Fibroblast of skin of scalp (primary cell): ENCODE results near the gene EEFSEC.
A peak's percentile ranks its signal among the peaks of the same experiment; 100 is the strongest.

Source experiments
- DNase-seq: peaks from one replicate; pipeline ENCODE4 v3.0.0-alpha.2; 2013

EEFSEC gene

DNA sequence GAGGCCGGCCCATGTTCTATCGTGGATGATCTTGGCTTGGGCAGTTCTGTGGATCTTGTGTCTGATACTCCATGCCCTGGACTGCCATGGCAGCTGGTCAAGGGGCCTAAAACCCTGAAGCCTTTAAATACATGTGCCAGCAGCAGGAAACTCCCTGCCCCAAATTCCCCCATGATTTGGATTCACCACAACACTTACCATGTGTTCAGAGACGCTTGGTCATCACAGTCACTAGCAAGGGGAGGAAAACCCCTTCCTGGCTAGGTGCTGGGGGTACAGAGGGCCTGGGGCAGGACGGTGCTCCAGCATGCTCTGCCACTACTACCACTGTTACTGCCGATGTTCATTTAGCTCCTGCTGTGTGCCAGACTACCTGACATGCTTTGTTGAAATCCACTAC is 219.0 kb downstream of the EEFSEC start:
- DNase-seq, result no peak

DNA sequence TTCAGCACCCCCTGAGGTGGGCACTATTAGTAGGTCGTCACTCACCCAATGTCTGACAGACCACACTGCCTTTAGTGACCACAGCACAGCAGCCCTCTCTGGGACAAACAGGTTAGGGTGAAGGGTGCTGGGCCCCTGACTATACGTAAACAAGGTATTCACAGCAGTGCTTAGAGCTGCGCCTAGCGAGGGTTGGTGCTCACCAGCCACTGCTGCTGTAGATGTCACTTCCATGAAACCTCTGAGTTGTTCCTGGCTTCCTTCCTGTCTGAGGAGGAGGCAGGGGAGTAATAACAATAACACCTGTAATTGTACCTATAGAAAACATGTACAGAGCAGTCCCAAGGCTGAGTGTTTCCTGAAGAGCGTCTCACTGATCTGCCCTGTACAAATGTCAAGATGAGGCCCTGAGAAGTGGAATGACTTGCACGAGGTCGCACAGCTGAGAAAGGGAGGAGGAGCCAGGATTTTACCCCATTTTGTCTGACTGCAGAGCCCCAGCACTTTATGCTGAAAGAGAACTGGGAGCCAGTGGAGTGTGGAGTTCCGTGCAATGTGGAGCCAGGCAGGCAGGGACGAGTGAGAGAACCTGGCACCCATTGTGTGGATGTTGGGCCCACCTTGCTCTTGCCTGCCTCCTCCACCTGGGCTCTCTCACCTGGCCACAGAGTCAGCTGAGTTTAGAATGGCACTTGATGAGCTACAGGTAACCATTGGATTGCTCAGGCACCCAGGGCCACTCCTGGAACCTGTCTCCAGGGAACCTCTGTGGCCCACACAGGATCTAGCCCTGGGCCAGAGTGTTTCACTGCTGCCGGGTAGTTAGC is 219.6 kb downstream of the EEFSEC start:
- DNase-seq, result no peak

DNA sequence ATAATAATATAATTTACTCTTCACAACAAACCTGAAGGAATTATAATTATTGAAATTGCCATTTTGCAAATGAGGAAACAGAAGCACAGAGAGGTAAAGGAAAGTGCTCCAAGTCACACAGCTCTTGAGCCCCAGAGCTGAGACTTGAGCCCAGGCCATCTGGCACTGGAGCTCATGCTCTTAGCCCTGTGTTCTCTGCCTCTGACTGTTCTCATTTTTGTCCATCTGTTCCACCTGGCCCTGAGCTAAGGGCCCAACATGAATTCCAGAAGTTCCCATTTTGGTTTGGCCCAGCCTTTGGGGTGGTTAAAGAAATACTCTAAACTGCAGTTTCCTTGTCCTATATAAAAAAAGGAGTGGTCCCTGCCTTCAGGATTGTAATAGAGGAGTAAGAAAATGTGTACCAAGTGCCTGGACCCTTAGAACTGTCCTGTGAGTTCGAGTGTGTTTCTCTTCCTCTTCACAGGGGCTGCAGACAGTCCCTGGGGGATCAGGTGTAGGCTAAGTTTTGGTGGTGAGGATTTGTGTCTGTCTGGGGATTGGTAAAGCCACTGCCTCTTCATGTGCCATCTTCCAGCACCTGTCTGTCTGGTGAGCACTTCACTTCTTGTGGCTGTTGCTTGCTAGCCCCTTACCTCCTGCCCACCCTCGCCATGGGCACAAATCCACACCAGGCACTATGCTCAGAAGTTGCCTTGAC is 221.6 kb downstream of the EEFSEC start:
- no peak for DNase-seq

DNA sequence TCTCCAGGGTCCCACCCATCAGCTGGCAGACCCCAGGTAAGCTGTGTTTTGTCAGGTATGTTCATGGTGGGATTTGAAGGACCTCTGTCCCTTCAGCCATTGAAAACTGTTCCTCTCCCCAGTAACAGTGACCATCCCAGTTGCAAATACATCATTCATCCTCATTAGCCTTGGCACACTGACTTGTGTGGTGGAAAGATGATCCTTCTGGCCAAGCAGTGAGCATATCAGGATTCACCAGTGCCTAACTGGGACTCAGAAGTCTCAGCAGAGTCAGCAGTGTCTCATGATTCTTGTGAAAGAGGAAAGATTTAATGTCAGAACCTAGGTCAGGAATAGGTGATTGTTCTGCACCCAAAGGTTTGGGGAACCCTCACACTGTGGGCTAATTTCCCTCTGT is 223.2 kb downstream of the EEFSEC start:
- no peak for DNase-seq

DNA sequence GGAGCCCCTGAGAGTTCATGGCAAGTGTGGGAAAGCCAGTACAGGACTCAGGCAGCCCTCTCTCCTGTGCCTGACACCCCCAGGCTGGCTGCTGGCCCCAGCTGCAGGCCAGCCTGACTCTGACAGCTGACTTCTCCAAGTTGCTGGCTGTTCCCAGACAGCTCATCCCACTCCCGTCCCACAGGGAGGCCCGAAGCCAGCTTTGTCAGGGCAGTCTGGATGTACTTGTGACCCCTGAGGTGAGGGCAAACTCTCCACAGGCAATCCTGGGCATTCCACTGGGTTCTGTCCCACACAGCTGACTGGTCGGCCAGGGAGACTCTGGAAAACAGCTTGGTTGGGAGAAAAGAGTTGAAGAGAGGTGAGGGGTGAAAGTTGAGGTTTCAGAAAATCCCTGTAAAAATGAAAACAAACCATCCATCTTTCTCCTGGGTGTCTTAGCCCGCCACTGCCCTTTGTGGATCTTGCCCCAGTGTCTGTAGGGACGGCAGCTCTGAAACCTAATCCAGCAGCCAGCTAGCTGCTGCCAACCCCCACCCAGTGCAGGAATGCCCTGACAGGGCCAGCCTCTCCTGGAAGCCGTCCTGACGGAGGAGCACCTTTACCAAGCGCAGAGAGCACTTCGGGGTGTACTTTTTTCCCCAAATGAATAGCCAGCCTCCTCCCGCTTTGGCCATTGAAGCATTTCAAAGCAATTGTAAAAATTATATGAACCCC is 225.5 kb downstream of the EEFSEC start:
- DNase-seq, result peak; percentile 11

GRCh38 chr3:128379367-128380160 is 226.3 kb downstream of the EEFSEC start:
- DNase-seq, result no peak

DNA sequence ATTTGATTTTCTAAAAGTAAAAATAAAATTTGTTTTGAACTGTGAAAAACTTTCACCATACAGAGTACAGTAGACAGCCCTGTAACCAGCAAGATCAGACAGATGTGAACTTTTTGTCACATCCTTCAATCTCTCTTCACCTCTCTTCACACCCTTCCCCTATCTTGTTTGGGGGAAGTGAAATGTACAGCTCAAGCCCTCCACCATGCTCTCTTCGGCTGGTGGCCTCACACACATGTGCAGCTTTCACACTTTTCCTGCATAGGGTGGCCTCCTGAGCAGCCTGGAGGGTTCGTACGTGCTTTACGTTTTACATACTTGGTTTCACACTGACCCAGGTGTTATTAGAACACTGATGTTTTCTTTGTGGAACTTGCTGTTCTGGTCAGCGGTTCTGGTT is 227.0 kb downstream of the EEFSEC start:
- DNase-seq, result no peak

DNA sequence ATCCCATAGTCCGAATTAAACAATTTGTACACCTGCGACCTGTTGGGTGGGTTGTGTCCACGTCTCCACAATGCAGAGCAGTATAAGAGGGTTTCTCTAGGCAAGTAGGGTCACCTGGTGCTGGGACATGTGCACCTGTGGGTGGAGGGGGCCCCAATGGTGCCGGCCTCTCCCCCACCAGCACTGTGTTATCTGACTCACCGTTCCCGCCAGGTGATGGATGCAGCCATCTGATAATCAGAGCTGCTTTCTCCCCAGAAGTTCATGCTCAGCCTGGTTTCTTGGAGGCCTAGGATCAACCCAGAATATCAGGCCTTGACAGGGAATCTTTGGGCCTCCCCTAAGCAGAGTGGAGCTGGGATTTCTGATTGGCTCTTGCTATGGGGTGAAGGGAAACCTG is 227.4 kb downstream of the EEFSEC start:
- no peak for DNase-seq

- no peak for DNase-seq
Measured at GRCh38 chr3:128381609-128382008, 228.3 kb downstream of the EEFSEC start.

GRCh38 chr3:128382221-128382807 is 229.0 kb downstream of the EEFSEC start:
- DNase-seq, result no peak

- peak; percentile 57 for DNase-seq
Measured at GRCh38 chr3:128383316-128384235, 230.3 kb downstream of the EEFSEC start.

- no peak for DNase-seq
Measured at GRCh38 chr3:128385080-128385832, 232.0 kb downstream of the EEFSEC start.

DNA sequence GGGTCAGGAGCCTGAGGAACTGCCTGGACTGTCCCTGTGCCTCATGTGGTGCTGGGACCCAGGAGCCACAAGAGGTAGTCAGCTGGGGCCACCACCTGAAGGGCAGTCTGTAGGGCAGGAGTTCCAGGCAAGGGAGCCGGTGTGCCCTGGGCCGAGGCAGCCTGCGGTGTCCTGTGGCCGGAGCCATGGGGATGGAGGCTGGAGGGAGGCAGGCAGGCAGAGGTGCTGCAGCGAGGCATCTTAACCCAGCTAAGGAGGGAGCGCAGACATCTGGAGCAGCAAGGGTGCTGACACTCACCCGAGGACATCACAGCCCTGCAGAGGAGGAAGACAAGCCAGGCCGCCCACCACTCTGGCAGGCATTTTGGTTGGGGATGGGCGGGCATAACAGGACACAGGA is 235.7 kb downstream of the EEFSEC start:
- no peak for DNase-seq

DNA sequence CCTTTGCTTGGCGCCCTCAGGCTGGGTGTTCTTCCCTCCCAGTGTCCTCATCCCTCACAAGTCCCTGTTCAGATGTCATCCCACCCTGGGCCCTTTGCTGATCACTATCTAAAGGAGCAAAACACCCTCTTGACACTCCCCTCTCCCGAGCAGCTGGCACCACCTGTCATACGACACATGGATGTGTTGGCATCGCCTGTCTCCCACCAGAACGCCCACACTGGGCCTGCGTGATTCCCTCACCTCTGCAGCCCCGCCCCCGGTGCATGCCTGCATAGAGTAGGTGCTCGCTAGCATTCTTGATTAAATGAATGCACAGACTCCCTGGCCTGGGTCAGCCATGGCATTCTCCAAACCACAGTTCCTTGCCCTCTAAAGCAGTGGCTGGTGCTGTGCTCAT is 237.6 kb downstream of the EEFSEC start:
- no peak for DNase-seq

DNA sequence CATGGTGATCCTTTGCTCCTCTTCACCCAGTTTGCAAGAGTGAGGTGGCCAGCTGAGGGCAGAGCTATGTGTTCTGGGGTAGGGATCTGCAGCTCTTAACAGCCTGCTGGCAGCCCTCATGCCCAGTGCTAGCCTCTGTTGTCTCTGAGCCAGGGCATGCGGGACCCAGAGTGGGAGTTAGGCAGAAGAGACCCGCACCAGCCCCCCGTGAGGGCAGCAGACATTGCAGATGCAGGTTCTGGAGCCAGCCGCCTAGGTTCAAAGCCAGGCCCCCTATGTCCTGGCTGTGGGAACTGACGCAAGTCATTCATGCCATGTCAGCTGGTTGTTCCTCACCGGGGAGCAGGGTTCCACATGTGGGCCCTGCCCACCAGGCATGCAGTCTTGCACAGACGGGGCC is 238.7 kb downstream of the EEFSEC start:
- no peak for DNase-seq

DNA sequence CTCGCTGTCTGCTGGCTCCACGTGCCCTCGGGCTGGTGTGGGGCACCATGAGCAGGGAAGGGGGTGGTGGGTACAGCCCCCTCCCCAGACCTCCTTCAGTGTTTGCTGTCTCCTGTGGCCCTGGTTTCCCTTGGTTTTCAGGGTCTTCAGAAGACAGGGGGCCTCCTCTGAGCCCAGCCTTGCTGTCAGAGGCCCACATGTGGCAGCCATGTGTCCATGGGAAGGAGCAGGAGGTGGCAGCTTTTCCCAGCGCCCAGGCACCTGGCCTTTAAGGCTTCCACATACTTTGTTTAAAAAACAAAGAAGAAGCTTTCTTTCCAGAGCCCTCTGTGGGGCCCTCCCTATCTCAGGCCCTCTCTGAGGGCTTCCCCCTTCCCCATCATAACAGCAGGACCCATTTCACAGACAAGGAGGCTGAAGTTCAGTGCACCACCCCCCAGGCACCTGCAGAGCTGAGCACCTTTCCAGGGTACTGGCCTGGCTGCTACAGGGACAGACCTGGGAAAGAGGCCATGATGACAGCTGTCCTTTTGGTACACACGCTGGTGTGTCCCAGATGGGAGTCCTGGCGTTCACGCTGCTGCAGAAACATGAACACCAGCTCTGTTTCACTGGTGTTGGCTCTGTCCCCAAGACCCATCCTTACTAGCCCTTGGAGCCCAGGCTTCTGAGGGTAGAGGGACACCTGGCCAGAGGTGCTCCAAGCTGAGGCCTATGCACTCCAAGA is 239.7 kb downstream of the EEFSEC start:
- no peak for DNase-seq

DNA sequence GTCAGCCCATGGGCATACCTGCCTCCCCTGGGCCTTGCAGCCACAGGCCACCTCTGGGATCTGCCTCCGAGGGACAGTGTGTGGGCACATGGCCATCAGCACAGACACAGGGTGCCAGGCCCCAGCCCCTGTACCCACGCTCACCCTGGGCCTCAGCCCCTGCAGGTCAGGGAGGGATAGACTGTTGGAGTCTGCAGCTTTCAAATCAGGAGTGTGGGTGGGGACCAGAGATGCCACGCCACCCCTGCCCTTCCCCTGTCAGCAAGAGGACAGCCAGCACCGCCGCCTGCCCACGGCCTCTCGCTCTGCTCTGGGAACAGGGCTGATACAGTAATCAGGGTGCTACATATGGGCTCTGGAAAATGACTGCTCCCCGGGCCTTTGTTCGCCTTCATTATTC is 240.8 kb downstream of the EEFSEC start:
- DNase-seq, result no peak

GRCh38 chr3:128395046-128395445 is 241.8 kb downstream of the EEFSEC start:
- no peak for DNase-seq

DNA sequence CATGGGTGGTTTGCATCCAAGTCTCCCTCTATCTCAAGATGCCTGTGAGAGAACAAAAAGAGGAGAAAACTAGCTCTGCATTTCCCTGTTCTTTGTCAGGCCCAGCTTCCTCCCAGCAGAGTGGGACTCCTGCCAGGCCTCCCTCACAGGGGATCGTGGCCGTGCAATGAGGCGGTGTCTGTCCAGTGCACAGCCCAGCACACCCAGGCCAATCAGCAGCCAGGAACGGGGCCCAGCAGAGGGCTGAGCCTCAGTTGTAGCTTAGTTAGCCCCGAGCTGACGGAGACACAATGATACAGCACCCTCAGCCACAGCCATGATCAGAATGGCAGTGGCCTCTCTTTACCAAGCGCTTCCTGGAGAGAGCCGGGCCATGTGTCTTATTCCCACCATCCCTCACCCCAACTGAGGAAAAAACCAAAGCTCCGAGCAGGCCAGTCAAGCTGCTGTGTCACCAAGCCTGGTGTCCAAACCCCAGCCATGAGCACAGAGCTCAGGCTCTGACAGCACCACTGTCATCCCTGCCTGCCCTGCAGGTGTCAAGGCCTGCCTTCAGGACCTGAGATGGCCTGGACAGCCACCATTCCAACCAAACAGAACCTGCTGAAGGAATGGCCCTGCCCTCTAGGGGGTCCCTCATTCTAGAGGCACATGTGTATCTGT is 242.3 kb downstream of the EEFSEC start:
- DNase-seq, result peak; percentile 40
